Measurements from ENCODE around the gene ZBTB39. TPM values are rescaled to one million over a fixed set of nuclear protein-coding genes. Genes with fewer than 3 reads are reported as not detected.
"Not testable (repeated sequence)": the region's sequence is repeated elsewhere in the genome, so short reads cannot be mapped to it uniquely, and the experiment has no call there.

Gene ZBTB39
- total and polyA plus RNA-seq, 2 of the 8 experiments (the other 6 are each of a cell fraction or from before 2014, with no cell fraction given) = 19.3 to 25.0 TPM

GRCh38 chr12:57018353-57018752, 12.0 kb upstream of the ZBTB39 start:
- not testable (repeated sequence) for H4K8ac ChIP-seq (ENCODE audit: extremely low read depth, insufficient read depth, low read length); H3K4me3 ChIP-seq (ENCODE audit: extremely low read depth in 1 of 4, insufficient read depth in 2 of 4, low read depth in 3 of 4, low read length in 4 of 4); H3K27ac ChIP-seq (ENCODE audit: low read depth, low read length); H4K20me1 ChIP-seq (replicated peaks in 1 of 2; ENCODE audit: control insufficient read depth in 1 of 2, insufficient read depth in 2 of 2, low read length in 2 of 2); H3K79me2 ChIP-seq (ENCODE audit: control insufficient read depth in 1 of 2, insufficient read depth in 2 of 2, low read length in 2 of 2); H2AFZ ChIP-seq (ENCODE audit: low read length); H3K27me3 ChIP-seq (replicated peaks in 1 of 4; ENCODE audit: control insufficient read depth in 3 of 4, extremely low read depth in 1 of 4, insufficient read depth in 3 of 4, low read length in 3 of 4); H3K4me2 ChIP-seq (ENCODE audit: insufficient read depth in 1 of 2, low read depth in 2 of 2, low read length in 2 of 2); H3K79me1 ChIP-seq (ENCODE audit: low read depth, low read length); H3K4me1 ChIP-seq (replicated peaks in 1 of 4; ENCODE audit: control insufficient read depth in 3 of 4, insufficient read depth in 4 of 4, low read length in 3 of 4); H3K4ac ChIP-seq (replicated peaks; ENCODE audit: insufficient read length, low read depth, low read length); H2BK5ac ChIP-seq (ENCODE audit: low read depth, low read length); H3K36me3 ChIP-seq (ENCODE audit: control insufficient read depth in 2 of 4, insufficient read depth in 4 of 4, low read length in 3 of 4); FAIRE-seq; H3K9ac ChIP-seq (replicated peaks in 1 of 4; ENCODE audit: extremely low read depth in 1 of 4, low read depth in 3 of 4, low read length in 3 of 4); H2AK5ac ChIP-seq (ENCODE audit: low read depth, low read length); H3K56ac ChIP-seq (replicated peaks; ENCODE audit: insufficient read length, low read depth, low read length); H3K23ac ChIP-seq (ENCODE audit: insufficient read length); H2BK12ac ChIP-seq (ENCODE audit: low read depth, low read length); H3K18ac ChIP-seq (ENCODE audit: extremely low read depth, low read length); H2BK120ac ChIP-seq (replicated peaks; ENCODE audit: low read depth, low read length); DNase-seq (ENCODE audit: low read depth in 1 of 2, low spot score in 2 of 2); H4K5ac ChIP-seq (ENCODE audit: insufficient read length, low read depth, low read length); H2BK15ac ChIP-seq (ENCODE audit: low read length); H3K14ac ChIP-seq (ENCODE audit: insufficient read length); H2BK20ac ChIP-seq (ENCODE audit: low read length); H4K91ac ChIP-seq (replicated peaks; ENCODE audit: insufficient read length, low read length); H3K9me3 ChIP-seq (ENCODE audit: insufficient read depth in 2 of 2, low read depth in 1 of 2, low read length in 1 of 2); H3K23me2 ChIP-seq (ENCODE audit: low read depth, low read length)
- ChIA-PET CTCF (ENCODE audit: partially characterized antibody) (interaction anchor here (0.5 to 10.1 kb wide), 17 partner anchors 13 to 1363 kb away, joined by 3 to 95 read pairs (median 4); partner anchors contain the start of genes MYO1A, STAT6 and ZBTB39), POLR2A (ENCODE audit: partially characterized antibody) (interaction anchor here (1.1 to 2.3 kb wide), 4 partner anchors 9 to 93 kb away, joined by 3 to 7 read pairs (median 4); partner anchors contain the start of gene STAT6)
- WGBS, 2 experiments (ENCODE audit: extremely low coverage in 1 of 2, insufficient coverage in 1 of 2, insufficient read length in 1 of 2, insufficient replicate concordance in 2 of 2, low coverage in 1 of 2, low lambda C conversion rate in 2 of 2, missing lambda C conversion rate in 1 of 2) = 89% methylated on average over 4 of the region's 5 CpGs; no CpG with 5 or more reads in 1 of the 2 experiments

Measured in H1 (cell line).